GM12891 (cell line): ENCODE measurements around the gene CDH24.

Experiments
- POLR2A ChIP-seq: IDR thresholded peaks from 2 replicates; pipeline ENCODE4 v1.6.1; 2011; ENCODE audit warnings: low read depth, low read length, control low read depth
- POLR2AphosphoS5 ChIP-seq: IDR thresholded peaks from 2 replicates; pipeline ENCODE4 v1.6.1; 2011; ENCODE audit warnings: low read depth, low read length, control low read depth

DNA sequence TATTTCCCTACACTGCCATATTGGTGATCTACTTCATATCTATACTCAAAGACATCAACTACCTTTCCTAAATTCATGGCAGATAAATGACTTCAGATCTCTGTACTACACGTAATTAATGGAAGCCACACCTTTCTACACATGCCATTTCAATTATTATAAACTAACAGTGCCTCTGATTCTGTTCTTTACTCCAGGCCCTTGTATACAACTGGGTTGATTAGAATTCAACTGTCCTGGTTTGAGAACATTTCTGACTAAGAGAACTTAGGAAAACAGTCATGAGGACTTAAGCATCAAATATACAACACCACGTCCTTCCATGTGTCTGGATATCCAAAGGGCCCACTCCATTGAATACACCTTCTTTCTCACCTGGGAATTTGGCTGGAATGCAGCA lies 35.8 kb upstream of the CDH24 start:
- TF ChIP-seq POLR2A: no peak
- TF ChIP-seq POLR2AphosphoS5: no peak
